HG03280 (cell line): Measurements from ENCODE around the gene SPRY4.
"Not testable (repeated sequence)": the region's sequence is repeated elsewhere in the genome, so short reads cannot be mapped to it uniquely, and the experiment has no call there.

Source experiments
- ATAC-seq: cut with Tn5 transposase; IDR thresholded peaks from one replicate; pipeline ENCODE4 v1.9.1; 2021; ENCODE audit warnings: mild to moderate bottlenecking, moderate library complexity; ENCODE audit not compliant: unreplicated experiment

SPRY4 gene

GRCh38 chr5:142339781-142340180 lies 15.0 kb upstream of the SPRY4 start:
- no peak for ATAC-seq

DNA sequence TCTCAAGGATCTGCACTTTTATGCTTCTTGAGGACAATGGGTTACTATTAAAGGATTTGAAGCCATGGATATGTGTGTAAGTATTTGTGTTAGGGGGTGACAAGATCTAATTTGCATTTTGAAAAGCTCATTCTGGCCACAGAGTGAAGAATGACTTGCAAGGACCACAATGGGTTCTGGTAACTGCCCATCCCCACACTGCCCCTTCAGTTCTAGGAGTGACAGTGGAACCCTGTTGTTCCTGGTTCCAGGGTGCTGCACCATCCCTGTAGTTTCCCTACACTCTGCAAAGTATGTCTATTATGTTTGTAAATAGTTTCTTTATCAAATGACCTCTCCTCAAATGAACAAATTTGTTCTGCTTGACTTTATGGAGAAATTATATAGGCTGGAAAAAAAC lies 9.7 kb upstream of the SPRY4 start:
- no peak for ATAC-seq

DNA sequence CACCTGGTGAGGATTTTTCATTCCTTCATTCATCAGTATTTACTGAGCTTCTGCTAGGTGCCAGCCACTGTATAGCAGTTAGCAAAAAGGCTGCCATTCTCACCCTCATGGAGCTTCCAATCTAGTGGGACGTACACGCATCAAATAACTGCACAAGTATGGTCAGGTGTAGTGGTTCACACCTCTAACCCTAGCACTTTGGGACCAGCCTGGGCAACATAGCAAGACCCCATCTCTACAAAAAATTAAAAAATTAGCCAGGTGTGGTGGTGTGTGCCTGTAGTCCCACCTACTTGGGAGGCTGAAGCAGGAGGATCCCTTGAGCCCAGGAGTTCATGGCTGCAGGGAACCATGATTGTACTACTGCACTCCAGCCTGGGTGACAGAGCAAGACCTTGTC lies 8.9 kb upstream of the SPRY4 start:
- ATAC-seq: not testable (repeated sequence)

DNA sequence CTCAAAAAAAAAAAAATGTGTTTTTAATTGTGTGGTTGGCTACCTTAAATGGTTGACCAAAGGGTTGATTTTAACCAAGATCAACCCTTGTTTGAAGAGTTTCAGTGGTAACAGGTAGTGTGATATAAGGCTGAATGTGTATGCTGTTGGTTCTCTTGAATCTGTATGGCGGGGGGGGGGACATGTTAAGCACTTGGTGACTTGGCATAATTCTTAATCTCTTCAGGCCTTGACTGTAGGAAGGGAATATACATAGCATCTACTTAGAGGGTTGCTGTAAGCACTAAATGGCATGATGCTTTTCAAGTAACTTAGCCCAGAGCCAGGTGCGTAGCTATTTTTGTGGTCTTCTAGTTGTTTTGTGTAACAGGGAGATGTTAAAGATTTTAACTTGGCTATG lies 5.6 kb upstream of the SPRY4 start:
- ATAC-seq: no peak

- no peak for ATAC-seq
Observed at GRCh38 chr5:142330026-142330425, 5.2 kb upstream of the SPRY4 start.

DNA sequence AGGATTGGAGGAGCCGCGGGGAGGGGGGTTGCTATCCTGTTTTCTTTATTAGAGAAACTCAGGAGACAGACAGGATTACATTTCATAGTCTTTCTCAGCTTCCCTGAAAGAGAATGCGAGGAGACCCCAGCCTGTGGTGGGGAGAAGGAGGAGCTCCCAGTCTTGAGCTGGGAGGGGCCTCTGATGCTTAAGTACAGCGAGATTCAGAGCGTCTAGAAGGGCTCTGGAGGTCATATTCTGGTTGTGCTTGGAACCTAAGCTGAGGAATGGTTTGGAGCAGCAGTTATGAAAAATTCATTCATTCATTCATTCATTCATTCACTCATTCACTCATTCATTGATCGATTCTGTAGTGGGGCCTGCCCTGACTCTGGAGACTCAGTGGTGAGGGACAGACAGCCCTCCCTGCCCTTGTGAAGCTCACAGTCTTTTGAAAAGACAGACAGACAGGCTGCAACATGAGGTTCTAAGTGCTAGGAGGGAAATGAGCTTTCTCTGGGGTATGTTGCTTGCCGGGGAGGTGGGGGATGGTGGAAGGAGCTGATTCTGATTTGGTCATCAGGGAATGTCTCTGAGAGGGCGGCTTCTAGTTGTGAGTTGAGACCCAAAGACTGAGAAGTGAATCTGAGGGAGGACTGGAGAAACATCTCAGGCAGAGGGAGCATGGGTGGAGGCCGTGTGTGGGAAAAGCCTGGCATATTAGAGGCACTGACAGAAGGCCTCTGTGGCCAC lies 2.5 kb upstream of the SPRY4 start:
- ATAC-seq: no peak

DNA sequence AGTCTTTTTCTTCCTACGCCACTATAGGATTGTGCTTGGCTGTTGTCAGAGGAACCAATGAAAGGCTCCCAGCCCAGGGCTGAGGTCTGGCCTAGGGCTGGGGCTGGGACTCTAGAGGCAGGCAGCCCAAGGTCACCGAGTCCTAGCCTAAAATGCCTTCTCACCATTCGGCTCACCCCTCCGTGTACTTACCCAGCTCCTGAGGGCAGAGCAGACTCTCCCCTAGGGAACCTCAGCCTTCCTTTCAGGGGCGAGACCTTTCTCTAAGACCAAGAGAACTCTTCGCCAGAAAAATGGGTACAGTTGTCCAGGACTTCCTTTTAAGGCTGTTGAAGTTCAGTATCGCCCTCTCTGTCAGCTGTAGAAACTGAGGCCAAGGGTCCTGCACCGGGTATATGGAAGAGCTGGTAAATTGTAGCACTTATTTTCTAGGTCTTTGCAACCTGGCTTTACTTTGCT lies 1.7 kb upstream of the SPRY4 start:
- ATAC-seq: no peak

DNA sequence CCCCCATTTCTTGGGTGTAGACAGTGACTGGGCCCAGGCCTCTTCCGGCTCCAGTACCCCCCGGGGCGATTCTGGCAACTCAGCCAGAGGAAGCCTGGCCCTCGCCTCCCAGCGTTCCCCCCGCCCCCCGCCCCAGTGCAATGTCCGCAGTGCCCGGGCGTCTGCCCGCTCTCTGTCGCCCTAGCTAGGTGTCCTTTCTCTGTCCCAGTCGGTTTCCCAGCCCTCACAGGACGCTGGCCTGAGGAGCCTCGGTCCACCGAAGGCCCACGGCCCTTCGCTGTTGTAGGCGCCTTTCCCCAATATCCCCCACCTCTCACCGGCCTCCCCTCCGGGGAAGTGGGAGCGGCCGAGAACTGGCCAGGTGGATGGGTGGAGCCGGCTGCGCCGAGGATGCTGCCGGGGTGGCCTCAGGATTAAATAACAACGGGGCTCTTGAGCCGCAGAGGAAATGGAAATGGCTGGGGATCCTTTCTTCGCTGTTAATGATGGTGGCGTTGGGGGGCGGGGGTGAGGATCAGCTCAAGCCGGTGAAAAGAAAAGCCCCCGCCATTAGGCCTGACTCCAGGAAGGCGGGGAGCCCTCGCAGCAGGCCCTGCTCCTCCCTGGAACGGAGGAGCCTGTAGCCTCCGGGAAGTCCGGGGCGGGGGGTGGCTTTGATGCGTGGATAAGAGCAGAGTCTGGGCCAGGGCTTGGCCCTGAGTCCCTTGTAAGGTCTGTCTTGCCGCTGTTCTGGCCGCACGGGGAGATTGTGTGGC lies 1.1 kb upstream of the SPRY4 start:
- ATAC-seq: no peak

GRCh38 chr5:142324136-142324870 lies 518 bp downstream of the SPRY4 start:
- ATAC-seq: peak; percentile 42

DNA sequence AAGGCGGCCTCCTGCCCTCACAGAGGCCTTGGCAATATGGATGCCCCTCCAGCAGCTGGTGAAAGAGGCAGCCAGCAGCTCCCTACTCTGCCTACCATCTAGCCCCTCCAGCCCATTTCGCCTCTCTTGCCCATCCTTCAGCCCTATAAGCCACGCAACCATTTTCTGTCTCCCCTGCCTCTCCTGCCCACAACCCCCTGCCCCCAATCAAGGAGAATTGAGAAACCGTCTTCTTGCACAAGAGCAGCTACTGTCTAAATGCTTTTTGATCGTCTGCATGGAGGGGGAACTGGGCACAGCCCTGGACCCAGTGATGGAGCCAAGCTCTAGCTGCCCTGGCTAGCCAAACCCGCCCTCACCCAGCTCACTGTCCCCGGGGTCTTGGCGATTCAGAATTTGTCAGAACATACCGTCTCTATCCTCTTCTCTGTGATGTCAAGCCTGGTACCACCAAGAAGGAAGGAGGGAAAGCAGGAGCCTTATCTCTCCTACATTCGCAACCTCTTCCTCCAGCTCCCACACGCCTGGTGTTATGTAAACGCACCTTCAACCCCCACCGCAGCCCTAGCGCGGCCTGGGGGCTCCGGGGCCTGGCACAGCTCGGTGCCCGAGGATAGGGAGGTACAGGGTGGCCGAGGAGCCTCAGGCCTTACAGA lies 1.2 kb downstream of the SPRY4 start:
- ATAC-seq: no peak

GRCh38 chr5:142322747-142323479 lies 1.9 kb downstream of the SPRY4 start:
- ATAC-seq: no peak

DNA sequence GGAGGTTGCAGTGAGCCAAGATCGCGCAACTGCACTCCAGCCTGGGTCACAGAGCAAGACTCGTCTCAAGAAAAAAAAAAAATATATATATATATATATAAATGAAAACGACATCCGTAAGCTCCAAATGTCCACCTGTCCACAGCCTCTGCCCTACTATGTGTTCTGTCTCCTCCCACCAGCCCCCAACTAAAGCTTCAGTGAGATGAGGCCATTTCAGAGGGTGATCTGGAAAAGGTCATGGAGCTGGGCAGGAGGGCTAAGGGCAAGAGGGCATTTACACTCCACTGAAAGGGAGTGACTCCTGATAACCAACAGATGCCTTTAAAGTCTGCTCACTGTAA lies 2.4 kb downstream of the SPRY4 start:
- ATAC-seq: no peak

GRCh38 chr5:142320851-142321560 lies 3.8 kb downstream of the SPRY4 start:
- ATAC-seq: no peak

- no peak for ATAC-seq
Observed at GRCh38 chr5:142320430-142320738, 4.4 kb downstream of the SPRY4 start.

DNA sequence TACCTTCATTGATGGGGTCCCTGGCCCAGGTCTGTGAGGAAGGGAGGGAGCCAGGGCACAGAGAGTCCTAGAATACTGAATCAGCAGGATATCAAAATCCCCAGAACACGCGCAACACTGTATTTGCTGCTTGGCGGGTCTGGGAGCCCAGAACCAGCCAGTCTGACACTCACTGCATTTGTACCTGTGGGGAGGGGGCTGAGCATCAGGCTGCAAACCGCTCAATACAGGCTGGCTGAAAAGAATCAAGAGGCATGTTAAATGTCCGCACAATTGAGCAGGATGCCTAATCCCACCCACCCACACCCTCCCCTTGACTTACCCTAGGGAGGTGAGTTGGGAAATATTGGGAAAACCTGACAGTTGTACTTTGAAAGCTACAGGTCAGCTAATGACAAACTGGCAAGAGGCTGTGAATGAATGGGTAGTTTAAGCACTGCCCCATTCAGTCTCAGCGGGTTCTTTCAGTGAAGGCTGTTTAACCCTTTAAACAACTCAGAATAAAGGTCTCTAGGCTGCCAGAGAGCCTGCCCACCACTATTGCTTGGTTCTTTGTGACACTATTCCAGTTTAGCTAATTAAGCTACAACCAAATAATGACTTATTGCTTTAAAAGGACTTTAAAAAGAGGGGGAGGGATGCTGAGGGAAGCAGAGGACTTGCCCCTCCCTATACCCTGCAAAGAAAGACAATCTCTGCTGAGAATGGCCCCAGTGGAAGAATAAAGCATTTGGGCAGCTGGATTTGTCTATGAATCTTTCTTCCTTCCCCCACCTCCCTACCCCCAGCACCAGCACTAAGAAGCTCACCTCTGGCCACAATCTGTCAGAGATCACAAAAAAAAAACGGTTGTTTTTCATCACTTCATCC lies 5.0 kb downstream of the SPRY4 start:
- ATAC-seq: no peak

- no peak for ATAC-seq
Observed at GRCh38 chr5:142319105-142319504, 5.7 kb downstream of the SPRY4 start.

DNA sequence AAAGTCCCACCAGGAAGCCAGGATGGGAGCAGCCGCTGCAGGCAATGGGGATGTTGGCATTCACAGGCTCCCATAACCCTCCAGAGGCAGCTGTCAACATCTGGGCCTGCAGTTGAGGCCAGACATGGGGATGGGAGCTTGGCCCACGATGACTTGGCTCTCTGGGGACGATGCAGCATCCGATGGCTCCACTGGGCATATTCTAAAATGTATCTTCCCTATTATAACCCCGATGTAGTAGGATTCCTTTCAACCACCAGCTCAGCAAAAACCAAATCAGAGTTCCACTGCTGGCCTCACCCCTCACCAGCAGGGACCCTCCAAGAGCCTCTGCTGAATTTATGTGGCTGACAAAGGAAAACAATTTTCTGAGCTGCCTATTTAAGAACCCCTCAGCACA lies 7.1 kb downstream of the SPRY4 start:
- ATAC-seq: no peak

DNA sequence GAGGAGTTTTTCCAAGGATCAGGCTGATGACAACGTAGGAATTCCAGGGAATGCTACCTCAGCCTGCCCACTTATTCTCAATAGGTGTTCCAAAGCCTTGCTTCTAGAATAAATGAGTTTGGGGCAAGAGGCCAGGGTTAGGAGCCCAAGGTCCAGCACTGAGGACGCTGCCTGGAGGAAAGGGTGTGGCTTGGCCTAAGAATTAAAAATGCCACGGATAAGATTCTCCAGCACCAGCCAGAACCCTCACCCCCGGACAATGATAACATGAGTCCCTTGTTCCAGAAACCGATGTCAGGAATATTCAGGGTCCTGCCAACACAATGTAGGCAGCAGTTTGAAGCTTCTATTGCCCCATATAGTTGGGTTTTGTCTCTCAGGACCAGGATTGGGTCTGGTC lies 7.6 kb downstream of the SPRY4 start:
- ATAC-seq: no peak

GRCh38 chr5:142316681-142317080 lies 8.1 kb downstream of the SPRY4 start:
- ATAC-seq: no peak
